Measurements from ENCODE around the gene ZNF621.
A peak's percentile ranks its signal among the peaks of the same experiment; 100 is the strongest.
"Not testable (repeated sequence)": the region's sequence is repeated elsewhere in the genome, so short reads cannot be mapped to it uniquely, and the experiment has no call there.

The ZNF621 gene

GRCh38 chr3:40550167-40550566, 25.4 kb downstream of the ZNF621 start:
- no peak for DNase-seq

DNA sequence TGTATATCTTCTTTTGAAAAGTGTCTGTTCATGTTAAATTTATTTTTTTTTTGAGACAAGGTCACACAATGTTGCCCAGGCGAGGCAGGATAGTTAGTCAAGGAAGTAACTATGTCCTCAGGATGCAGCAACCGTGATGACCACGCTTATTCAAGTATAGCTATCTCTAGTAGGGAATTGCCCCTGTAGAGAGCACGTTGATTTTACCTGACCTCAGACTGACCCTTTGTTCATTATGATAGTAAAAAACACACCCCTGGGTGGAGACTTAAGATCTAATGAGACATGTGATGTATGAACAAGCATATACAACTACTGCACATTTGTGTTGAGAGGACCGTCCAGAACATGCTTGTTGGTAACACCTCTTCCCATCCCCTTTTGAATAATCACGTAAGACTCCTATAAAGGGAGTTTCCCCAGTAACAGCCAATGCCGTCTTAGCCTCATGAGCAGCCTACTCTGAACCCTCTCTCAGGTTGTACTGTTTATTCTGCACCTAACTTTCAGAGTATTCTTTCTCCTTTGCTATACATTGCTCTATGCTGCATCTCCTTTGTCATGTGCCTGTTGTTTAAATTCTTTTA, 32.9 kb downstream of the ZNF621 start:
- no peak for DNase-seq

- DNase-seq: not testable (repeated sequence)
Measured at GRCh38 chr3:40562482-40562881, 37.7 kb downstream of the ZNF621 start.

DNA sequence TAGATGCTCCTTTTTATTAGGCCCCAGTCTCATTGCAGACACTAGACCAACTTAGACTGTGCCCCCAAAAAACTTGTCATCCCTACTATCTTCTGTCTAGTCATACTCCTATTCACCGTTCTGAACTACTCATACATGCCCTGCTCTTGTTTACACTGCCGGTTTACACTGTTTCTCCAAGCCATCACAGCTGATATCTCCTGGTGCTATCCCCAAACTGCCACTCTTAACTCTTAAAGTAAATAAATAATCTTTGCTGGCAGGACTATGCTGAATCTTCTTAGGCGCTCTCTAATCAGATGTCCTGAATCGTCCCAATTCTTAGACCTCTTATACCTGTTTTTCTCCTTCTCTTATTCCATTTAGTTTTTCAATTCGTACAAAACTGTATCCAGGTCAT, 40.9 kb downstream of the ZNF621 start:
- DNase-seq: not testable (repeated sequence)

GRCh38 chr3:40566694-40567093, 41.9 kb downstream of the ZNF621 start:
- DNase-seq: no peak

DNA sequence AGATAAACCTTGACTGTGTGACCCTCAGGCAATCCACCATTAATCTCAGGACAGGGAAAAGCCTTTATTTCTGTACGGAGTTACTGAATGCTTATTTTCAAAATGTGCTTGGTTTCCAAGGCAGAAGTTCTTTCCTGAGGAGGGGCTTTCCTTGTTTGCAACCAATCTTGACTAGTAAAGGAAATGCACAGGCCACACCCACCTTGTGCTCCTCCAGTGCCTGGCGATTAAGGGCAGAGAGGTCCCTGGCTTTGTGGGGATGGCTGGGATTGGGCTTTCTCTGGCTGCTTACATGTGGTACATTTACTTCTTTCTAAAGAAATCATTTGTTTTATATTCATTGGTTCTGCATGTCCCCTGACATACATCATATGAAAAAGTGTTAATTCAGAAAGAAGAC, 47.8 kb downstream of the ZNF621 start:
- no peak for DNase-seq

- DNase-seq: no peak
Measured at GRCh38 chr3:40574050-40574449, 49.3 kb downstream of the ZNF621 start.

DNA sequence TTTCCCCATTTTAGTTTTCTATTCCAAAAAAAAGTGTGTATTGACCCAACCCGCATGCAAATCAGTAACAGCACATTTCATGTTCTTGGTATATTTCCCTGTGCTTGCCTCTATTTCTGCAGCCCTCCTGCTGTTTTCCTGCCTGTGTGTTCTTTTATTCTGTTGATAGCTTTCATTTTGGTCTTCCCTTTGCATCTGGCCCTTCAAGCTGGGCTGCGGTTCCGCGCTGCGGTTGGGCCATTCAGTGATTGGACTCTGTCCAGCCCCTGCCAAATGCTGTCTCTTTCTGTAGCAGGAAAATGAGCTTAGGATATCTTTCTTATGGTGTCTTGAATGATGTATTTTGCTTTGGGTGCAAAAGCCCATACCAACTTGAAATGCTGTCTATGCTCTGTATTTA, 49.9 kb downstream of the ZNF621 start:
- no peak for DNase-seq

- no peak for DNase-seq
Measured at GRCh38 chr3:40576396-40576795, 51.6 kb downstream of the ZNF621 start.

GRCh38 chr3:40580494-40581091, 55.8 kb downstream of the ZNF621 start:
- DNase-seq: peak; percentile 16

DNA sequence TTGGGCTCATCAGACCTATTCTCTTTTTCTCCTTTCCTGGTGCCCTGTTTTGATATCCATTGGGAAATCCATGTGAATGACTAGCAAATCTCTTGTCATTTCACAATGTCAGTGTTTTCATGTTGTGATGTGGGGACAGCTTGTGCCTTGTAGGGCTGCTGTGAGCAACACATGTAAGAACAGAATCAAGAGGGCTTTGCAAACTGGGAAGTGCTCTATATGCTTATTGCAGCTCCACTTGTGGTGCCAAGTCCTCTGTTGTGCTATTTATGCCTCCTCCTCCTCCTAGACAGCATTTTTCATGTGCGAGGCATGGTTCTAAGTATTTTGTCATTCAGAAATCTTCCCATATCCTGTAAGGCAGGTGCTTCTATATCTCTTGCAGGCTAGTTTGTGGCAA, 56.4 kb downstream of the ZNF621 start:
- DNase-seq: no peak

DNA sequence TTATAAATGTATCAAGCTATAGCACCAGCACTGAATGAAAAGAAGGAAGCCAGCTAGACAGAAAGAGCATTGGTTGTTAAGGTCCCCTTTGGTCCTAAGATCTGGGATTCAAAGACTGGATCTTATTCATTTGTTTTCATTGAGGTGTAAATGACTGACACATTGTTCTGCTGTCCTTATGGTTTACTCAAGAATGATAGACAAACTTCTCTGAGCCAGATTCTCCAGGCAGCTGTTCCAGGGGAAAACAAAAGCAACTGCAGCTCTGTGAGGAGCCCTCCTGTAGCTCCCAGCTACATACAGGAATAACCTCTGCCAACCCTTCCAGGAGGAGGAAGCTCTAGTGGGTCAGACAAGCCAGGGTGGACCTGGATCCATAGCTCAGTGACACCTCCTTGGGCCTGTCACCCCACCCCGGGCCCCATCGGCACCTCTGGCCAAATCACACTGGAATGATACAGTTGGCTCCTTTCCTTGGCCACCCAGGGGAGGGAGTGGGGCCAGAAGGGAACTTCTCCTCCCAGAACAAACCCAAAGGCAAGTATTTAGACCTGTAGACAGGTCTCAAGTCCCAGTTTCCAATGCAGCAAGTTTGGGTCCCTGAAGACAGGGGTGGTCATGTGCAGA, 57.8 kb downstream of the ZNF621 start:
- no peak for DNase-seq

DNA sequence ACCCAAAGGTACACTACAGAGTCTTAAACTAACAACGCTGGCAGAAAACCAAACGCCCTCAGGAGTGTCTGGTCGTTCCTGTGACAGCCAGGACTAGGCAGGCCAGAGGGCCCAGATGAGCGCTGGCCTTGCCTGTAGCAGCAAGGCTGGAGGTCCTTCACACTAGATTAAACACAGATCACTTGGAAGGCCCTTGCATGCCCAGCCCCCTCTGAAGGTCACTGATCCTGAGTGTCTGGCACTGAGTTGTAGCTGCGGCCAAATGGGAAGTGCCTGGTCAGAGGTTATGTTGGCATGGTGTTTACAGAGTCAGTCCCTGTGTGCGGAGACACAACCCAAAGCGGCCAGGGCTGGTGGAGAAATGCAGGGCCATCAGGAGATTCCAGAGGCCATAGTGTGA, 58.9 kb downstream of the ZNF621 start:
- no peak for DNase-seq

GRCh38 chr3:40584625-40585189, 59.9 kb downstream of the ZNF621 start:
- DNase-seq: peak; percentile 39

DNA sequence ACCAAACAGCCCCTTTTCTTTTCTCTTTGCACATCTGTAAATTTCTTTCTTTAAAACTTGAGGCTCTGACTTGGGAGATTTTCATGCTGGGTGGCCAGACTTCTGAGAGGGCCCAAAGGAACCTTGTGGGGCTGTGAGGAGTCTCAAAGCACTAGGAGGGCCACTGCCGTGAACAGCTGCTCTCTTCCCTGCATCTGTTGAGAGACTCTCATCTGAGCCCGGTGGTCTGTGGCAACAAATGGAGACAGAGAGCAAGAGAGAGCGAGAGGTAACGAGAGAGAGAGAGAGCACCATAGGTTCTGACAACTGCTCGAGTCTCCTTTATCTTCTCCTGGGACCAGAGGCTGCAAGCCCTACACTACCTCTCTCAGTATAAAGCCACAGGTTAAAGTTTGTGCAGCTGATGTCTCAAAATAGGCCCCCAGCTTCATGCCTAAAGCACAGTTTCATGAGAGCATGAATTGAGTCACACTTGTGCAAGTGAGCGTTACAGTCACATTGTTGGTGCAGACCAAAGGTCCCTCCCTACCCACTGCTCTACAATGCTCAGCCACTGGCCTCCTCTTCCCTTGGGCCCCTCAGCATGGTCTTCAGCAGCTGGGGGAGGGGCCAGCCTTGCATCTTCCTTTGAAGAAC, 60.7 kb downstream of the ZNF621 start:
- no peak for DNase-seq

- no peak for DNase-seq
Measured at GRCh38 chr3:40586901-40587300, 62.1 kb downstream of the ZNF621 start.

DNA sequence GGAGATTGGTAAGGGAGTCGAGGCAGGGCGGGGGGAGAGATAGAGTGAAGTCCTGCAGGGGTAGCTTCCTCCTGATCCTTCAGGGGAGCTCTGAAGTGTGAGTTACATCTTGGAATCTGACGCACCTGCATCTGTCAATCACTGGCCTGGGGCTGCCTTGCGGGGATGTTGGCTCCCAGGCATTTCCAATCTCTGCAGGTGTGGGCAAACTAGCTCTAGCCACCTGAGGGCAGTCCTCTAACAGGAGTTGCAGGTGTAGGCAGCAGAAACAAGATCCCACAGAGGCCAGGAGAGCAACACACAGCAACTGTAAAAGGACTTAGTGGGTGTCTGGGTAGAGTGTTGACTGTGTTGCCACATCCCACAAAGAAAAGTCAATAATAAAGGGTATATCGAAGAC, 63.6 kb downstream of the ZNF621 start:
- DNase-seq: no peak
